A549 (cell line): Measurements from ENCODE around the gene USP46. TPM values are rescaled to one million over a fixed set of nuclear protein-coding genes. Genes with fewer than 3 reads are reported as not detected.

Source experiments
- ATAC-seq, 2 experiments: fragments of 200-7000 bp in 1 of 2; fragments of >200 bp in 1 of 2; cut with Nextera tagmentation in 1 of 2; cut with Tn5 transposase in 1 of 2; 3 replicates each; pipeline versions ENCODE4 v1.8.0 to v1.9.1; 2018 to 2020; ENCODE audit warnings: mild to moderate bottlenecking in 1 of 2, moderate library complexity in 1 of 2
- CTCF ChIA-PET: fragments of 300-600 bp; sonication (Branson Sonifier 250); formaldehyde crosslinking; extraction: SDS; loops from one replicate; lab custom pipeline; 2021; ENCODE audit warnings: antibody characterized with exemption, inconsistent platforms; lab: Yijun Ruan, JAX
- POLR2A ChIA-PET: fragments of 350-600 bp; formaldehyde crosslinking; extraction: SDS; loops from one replicate; lab custom pipeline; 2021; ENCODE audit warnings: antibody characterized with exemption, inconsistent platforms; lab: Yijun Ruan, JAX
- DNase-seq, 2 experiments: peaks; one replicate each; pipeline versions ENCODE4 v3.0.0 to v3.0.0-alpha.2; 2011 to 2016; ENCODE audit warnings: low read depth in 1 of 2, low spot score in 1 of 2
- FAIRE-seq: peaks from 2 replicates; lab custom pipeline; 2011; peaks lifted over from hg19 to GRCh38; lab: Jason Lieb, UNC
- H3K27ac ChIP-seq, 2 experiments: fragments of >200 bp; sonication (Bioruptor Twin); formaldehyde crosslinking; 3 replicates each; pipeline ENCODE4 v1.5.1; 2016 to 2017
- H3K4me1 ChIP-seq: fragments of >200 bp; sonication (Bioruptor Twin); formaldehyde crosslinking; 3 replicates; pipeline ENCODE4 v1.6.1; 2016
- H3K4me2 ChIP-seq: fragments of >200 bp; sonication (Bioruptor Twin); formaldehyde crosslinking; 3 replicates; pipeline ENCODE4 v1.6.1; 2016
- H3K4me3 ChIP-seq: fragments of >200 bp; sonication (Bioruptor Twin); formaldehyde crosslinking; 3 replicates; pipeline ENCODE4 v1.5.1; 2016
- H3K9me3 ChIP-seq: fragments of >200 bp; sonication (Bioruptor Twin); formaldehyde crosslinking; 3 replicates; pipeline ENCODE4 v1.6.1; 2016
- BCL3 ChIP-seq: fragments of >200 bp; sonication (Bioruptor Twin); formaldehyde crosslinking; IDR thresholded peaks from 3 replicates; pipeline ENCODE4 v1.6.1; 2016
- BHLHE40 ChIP-seq: IDR thresholded peaks from 2 replicates; pipeline ENCODE4 v1.6.1; 2012; ENCODE audit warnings: low read depth, low read length, inconsistent platforms
- CBX8 ChIP-seq: fragments of 200-600 bp; sonication (generic); IDR thresholded peaks from 2 replicates; pipeline ENCODE4 v1.6.1; 2016
- CHD2 ChIP-seq: fragments of 150-350 bp; IDR thresholded peaks from 2 replicates; pipeline ENCODE4 v1.6.1; 2014; ENCODE audit warnings: low read length; ENCODE audit not compliant: partially characterized antibody
- EHMT2 ChIP-seq: fragments of 200-600 bp; sonication (generic); IDR thresholded peaks from 2 replicates; pipeline ENCODE4 v1.6.1; 2016; ENCODE audit warnings: antibody characterized with exemption, low read depth, mild to moderate bottlenecking, moderate library complexity
- ESRRA ChIP-seq: fragments of 150-350 bp; IDR thresholded peaks from 2 replicates; pipeline ENCODE4 v1.6.1; 2014; ENCODE audit warnings: mild to moderate bottlenecking, low read length, borderline replicate concordance
- FOXS1 ChIP-seq: fragments of 250-450 bp; sonication (Bioruptor Pico); IDR thresholded peaks from 2 replicates; pipeline ENCODE4 v1.5.0; 2020; ENCODE audit warnings: mild to moderate bottlenecking, moderate library complexity
- GATA3 ChIP-seq: IDR thresholded peaks from 2 replicates; pipeline ENCODE4 v1.6.1; 2012; ENCODE audit warnings: borderline replicate concordance
- HMGXB4 ChIP-seq: fragments of 250-450 bp; sonication (Bioruptor Pico); IDR thresholded peaks from 2 replicates; pipeline ENCODE4 v1.5.0; 2021; ENCODE audit warnings: mild to moderate bottlenecking, moderate library complexity, borderline replicate concordance
- HOXA7 ChIP-seq: fragments of 250-450 bp; sonication (Bioruptor Pico); IDR thresholded peaks from 2 replicates; pipeline ENCODE4 v1.5.0; 2020; ENCODE audit warnings: mild to moderate bottlenecking, moderate library complexity
- HOXB5 ChIP-seq: fragments of 250-450 bp; sonication (Bioruptor Pico); IDR thresholded peaks from 2 replicates; pipeline ENCODE4 v1.5.0; 2020; ENCODE audit warnings: mild to moderate bottlenecking, moderate library complexity
- JUN ChIP-seq, 2 experiments: fragments of >200 bp; sonication (Bioruptor Twin); formaldehyde crosslinking; IDR thresholded peaks; 2 replicates in 1 of 2; 3 replicates in 1 of 2; pipeline ENCODE4 v1.6.1; 2016 to 2017
- PBX3 ChIP-seq: IDR thresholded peaks from 2 replicates; pipeline ENCODE4 v1.6.1; 2012
- POLR2AphosphoS2 ChIP-seq: conservative IDR thresholded peaks from 2 replicates; pipeline ENCODE4 v1.6.1; 2012; ENCODE audit warnings: low read length, improper control_type of control experiment, inconsistent platforms
- RAD21 ChIP-seq, 2 experiments: fragments of >200 bp in 1 of 2; sonication (Bioruptor Twin) in 1 of 2; formaldehyde crosslinking in 1 of 2; IDR thresholded peaks in 1 of 2; conservative IDR thresholded peaks in 1 of 2; 2 replicates in 1 of 2; 3 replicates in 1 of 2; pipeline ENCODE4 v1.6.1; 2012 to 2018; ENCODE audit warnings: inconsistent platforms in 1 of 2
- RCOR1 ChIP-seq: fragments of 150-350 bp; IDR thresholded peaks from 2 replicates; pipeline ENCODE4 v1.6.1; 2014; ENCODE audit warnings: antibody characterized with exemption, low read length, low read depth
- REST ChIP-seq: fragments of 200-600 bp; sonication (generic); IDR thresholded peaks from 2 replicates; pipeline ENCODE4 v1.6.1; 2016; ENCODE audit warnings: antibody characterized with exemption, mild to moderate bottlenecking, moderate library complexity
- RFX5 ChIP-seq: fragments of 450-650 bp; IDR thresholded peaks from 2 replicates; pipeline ENCODE4 v1.7.1; 2014; ENCODE audit warnings: antibody characterized with exemption, mild to moderate bottlenecking, moderate library complexity
- SREBF2 ChIP-seq: fragments of 450-650 bp; IDR thresholded peaks from 2 replicates; pipeline ENCODE4 v1.6.1; 2014; ENCODE audit warnings: mild to moderate bottlenecking, moderate library complexity
- TFCP2L1 ChIP-seq: fragments of 250-450 bp; sonication (Bioruptor Pico); IDR thresholded peaks from 2 replicates; pipeline ENCODE4 v1.5.0; 2021; ENCODE audit warnings: mild to moderate bottlenecking
- TP53 ChIP-seq: fragments of 250-450 bp; sonication (Bioruptor Pico); IDR thresholded peaks from 2 replicates; pipeline ENCODE4 v1.5.0; 2021; ENCODE audit warnings: mild to moderate bottlenecking, moderate library complexity
- ZFP36 ChIP-seq: fragments of 450-650 bp; IDR thresholded peaks from 2 replicates; pipeline ENCODE4 v1.6.1; 2014; ENCODE audit warnings: borderline replicate concordance; ENCODE audit not compliant: partially characterized antibody
- WGBS: methylation state at CpG from one replicate; pipeline ENCODE4 v1.1.6; 2017; ENCODE audit errors: missing lambda C conversion rate; 5-methylcytosine and 5-hydroxymethylcytosine counted together
- polyA plus RNA-seq, 4 experiments: library from polyadenylated mRNA; depleted of rRNA in 3 of 4; stranded (reverse); fragments of >200 nt; fragmentation: RNase III in 1 of 4; extraction: RNeasy Plus Mini Kit Qiagen cat#74134 plus additional on column Dnase treatment in 1 of 4; gene quantifications; 2 replicates in 3 of 4; 3 replicates in 1 of 4; pipeline ENCODE4 v1.2.3, GENCODE V29; 2011 to 2017

USP46 gene
- polyA plus RNA-seq, 2 of the 4 experiments (the other 2 are of a cell fraction): 5.6 to 15.9 TPM

GRCh38 chr4:52586069-52586468, 73.0 kb downstream of the USP46 start:
- TF ChIP-seq SREBF2 (no peak), JUN (IDR thresholded peaks at IDR 0.05) (no peak), RAD21 (conservative IDR thresholded peaks at IDR 0.05 in 1 of 2, IDR thresholded peaks at IDR 0.05 in 1 of 2) (no peak), CBX8 (no peak), ESRRA (no peak), HMGXB4 (CRISPR knock-in tag) (no peak), EHMT2 (no peak), ZFP36 (no peak)
- CTCF ChIA-PET: no interaction called here
- WGBS: 26% methylated on average over 3 of the region's 3 CpGs
- POLR2A ChIA-PET: no interaction called here
- no peak for FAIRE-seq
- Histone ChIP-seq H3K4me1 (no peaks in the 10 kb centered on the region), H3K27ac (no peak overlapping the region), H3K4me3 (no peak overlapping the region), H3K9me3 (no peaks in the 10 kb centered on the region), H3K4me2 (no peak overlapping the region)
- no peak for ATAC-seq
- DNase-seq: no peak

GRCh38 chr4:52585379-52585778, 73.7 kb downstream of the USP46 start:
- Histone ChIP-seq H3K4me1 (no peaks in the 10 kb centered on the region), H3K27ac (no peak overlapping the region), H3K4me3 (no peak overlapping the region), H3K9me3 (no peaks in the 10 kb centered on the region), H3K4me2 (no peak overlapping the region)
- WGBS: 66% methylated on average over 2 of the region's 2 CpGs
- DNase-seq (no peak), FAIRE-seq (no peak), ATAC-seq (no peak)
- TF ChIP-seq BHLHE40 (no peak), TFCP2L1 (CRISPR knock-in tag) (no peak), RCOR1 (no peak), RFX5 (no peak), ZFP36 (no peak), BCL3 (no peak), CBX8 (no peak), POLR2AphosphoS2 (no peak), HMGXB4 (CRISPR knock-in tag) (no peak), FOXS1 (CRISPR knock-in tag) (no peak), GATA3 (no peak), REST (no peak), HOXA7 (CRISPR knock-in tag) (no peak), HOXB5 (CRISPR knock-in tag) (no peak), TP53 (CRISPR knock-in tag) (no peak), EHMT2 (no peak), PBX3 (no peak), CHD2 (no peak)
- ChIA-PET CTCF (no interaction called here), POLR2A (no interaction called here)
